ENCODE measurements around the gene MLYCD.

- TF ChIP-seq POLR2AphosphoS5 (IDR thresholded peaks at IDR 0.05) (no peak), POLR2A (IDR thresholded peaks at IDR 0.05; ENCODE audit: low read depth) (no peak)
- TF ChIP-seq, protein P1, sequence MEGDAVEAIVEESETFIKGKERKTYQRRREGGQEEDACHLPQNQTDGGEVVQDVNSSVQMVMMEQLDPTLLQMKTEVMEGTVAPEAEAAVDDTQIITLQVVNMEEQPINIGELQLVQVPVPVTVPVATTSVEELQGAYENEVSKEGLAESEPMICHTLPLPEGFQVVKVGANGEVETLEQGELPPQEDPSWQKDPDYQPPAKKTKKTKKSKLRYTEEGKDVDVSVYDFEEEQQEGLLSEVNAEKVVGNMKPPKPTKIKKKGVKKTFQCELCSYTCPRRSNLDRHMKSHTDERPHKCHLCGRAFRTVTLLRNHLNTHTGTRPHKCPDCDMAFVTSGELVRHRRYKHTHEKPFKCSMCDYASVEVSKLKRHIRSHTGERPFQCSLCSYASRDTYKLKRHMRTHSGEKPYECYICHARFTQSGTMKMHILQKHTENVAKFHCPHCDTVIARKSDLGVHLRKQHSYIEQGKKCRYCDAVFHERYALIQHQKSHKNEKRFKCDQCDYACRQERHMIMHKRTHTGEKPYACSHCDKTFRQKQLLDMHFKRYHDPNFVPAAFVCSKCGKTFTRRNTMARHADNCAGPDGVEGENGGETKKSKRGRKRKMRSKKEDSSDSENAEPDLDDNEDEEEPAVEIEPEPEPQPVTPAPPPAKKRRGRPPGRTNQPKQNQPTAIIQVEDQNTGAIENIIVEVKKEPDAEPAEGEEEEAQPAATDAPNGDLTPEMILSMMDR (IDR thresholded peaks at IDR 0.05): no peak
Observed at GRCh38 chr16:83939266-83939855, 40.4 kb downstream of the MLYCD start.

All from esophagus muscularis mucosa (tissue), 3 donors.